ENCODE data around the gene RUVBL2.

The RUVBL2 gene

GRCh38 chr19:48963371-48964204, 30.1 kb upstream of the RUVBL2 start:
- Histone ChIP-seq H3K27ac (peak overlapping the region; percentile 29), H3K79me2 (peaks cover 5% of the 10 kb centered on the region), H3K4me1 (peaks cover 35% of the 10 kb centered on the region), H3K4me2 (ENCODE audit: low read length) (peak overlapping the region; percentile 65), H3K27me3 (ENCODE audit: control insufficient read depth, insufficient read depth, low read length) (no peaks in the 10 kb centered on the region), H2AFZ (peak overlapping the region; percentile 59), H3K9me3 (ENCODE audit: control insufficient read depth, low read length) (no peaks in the 10 kb centered on the region), H3K36me3 (ENCODE audit: control insufficient read depth, insufficient read depth, low read length) (no peaks in the 10 kb centered on the region), H3K4me3 (ENCODE audit: low read depth, low read length) (peak overlapping the region; percentile 25), H3K9ac (no peak overlapping the region)
- TF ChIP-seq, protein P1, sequence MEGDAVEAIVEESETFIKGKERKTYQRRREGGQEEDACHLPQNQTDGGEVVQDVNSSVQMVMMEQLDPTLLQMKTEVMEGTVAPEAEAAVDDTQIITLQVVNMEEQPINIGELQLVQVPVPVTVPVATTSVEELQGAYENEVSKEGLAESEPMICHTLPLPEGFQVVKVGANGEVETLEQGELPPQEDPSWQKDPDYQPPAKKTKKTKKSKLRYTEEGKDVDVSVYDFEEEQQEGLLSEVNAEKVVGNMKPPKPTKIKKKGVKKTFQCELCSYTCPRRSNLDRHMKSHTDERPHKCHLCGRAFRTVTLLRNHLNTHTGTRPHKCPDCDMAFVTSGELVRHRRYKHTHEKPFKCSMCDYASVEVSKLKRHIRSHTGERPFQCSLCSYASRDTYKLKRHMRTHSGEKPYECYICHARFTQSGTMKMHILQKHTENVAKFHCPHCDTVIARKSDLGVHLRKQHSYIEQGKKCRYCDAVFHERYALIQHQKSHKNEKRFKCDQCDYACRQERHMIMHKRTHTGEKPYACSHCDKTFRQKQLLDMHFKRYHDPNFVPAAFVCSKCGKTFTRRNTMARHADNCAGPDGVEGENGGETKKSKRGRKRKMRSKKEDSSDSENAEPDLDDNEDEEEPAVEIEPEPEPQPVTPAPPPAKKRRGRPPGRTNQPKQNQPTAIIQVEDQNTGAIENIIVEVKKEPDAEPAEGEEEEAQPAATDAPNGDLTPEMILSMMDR (IDR thresholded peaks at IDR 0.05), result no peak

DNA sequence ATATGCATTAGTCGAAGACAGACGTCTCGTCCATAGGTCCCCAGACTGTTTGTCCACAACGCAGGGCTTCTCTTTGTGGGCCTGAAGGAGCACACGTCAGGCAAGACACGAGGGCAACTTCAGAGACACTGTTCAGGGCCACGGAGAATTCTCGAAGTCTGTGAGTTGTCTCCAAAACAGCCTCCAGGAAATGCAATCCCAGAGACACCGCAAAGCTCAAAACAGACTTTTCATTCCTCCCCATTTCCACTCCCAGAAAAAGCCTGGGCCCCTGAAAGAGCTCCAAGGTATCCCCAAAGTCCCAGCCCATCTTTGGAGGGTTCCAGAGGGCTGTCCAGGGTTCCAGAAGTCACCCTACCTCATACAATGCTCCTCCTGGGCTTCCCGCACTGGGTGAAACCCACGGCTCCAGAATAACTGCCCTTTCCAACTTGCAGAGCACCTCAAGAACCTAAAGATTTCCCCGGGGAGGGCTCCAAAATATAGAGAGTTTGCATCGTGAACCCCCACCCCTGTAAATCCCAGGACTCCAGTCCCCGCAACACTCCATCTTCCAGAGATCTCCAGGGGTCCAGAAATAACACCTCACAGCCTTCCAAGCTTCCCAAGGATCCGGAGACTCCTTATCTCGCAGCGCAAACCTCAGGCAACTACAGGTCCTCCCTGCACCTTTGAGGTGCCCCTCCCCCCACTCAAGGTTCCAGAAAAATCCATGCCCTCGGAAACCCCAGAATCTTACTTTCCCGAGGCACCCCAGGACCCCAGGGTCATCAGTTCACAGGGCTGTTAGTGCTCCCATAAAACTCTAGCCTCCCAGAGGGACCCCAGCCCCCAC, 29.3 kb upstream of the RUVBL2 start:
- Histone ChIP-seq H3K36me3 (ENCODE audit: control insufficient read depth, insufficient read depth, low read length) (no peaks in the 10 kb centered on the region), H3K27ac (peak overlapping the region; percentile 29), H3K4me3 (ENCODE audit: low read depth, low read length) (peak overlapping the region; percentile 25), H3K4me2 (ENCODE audit: low read length) (peak overlapping the region; percentile 65), H3K9ac (no peak overlapping the region), H3K4me1 (peaks cover 35% of the 10 kb centered on the region), H3K27me3 (ENCODE audit: control insufficient read depth, insufficient read depth, low read length) (no peaks in the 10 kb centered on the region), H2AFZ (peak overlapping the region; percentile 59), H3K79me2 (peaks cover 5% of the 10 kb centered on the region), H3K9me3 (ENCODE audit: control insufficient read depth, low read length) (no peaks in the 10 kb centered on the region)
- TF ChIP-seq, protein P1 (IDR thresholded peaks at IDR 0.05), result no peak

- peak within 1 kb of the TSS; percentile 59 for H2AFZ ChIP-seq
- peaks cover 5% of the 10 kb centered on the region for H3K79me2 ChIP-seq
- no peaks in the 10 kb centered on the region for H3K9me3 ChIP-seq (ENCODE audit: control insufficient read depth, low read length)
- peaks cover 35% of the 10 kb centered on the region for H3K4me1 ChIP-seq
- peak within 1 kb of the TSS; percentile 100 for H3K4me2 ChIP-seq (ENCODE audit: low read length)
- peak within 1 kb of the TSS; percentile 93 for H3K27ac ChIP-seq
- peak within 1 kb of the TSS; percentile 94 for H3K4me3 ChIP-seq (ENCODE audit: low read depth, low read length)
- H3K9ac ChIP-seq, result peak within 1 kb of the TSS; percentile 86
- no peaks in the 10 kb centered on the region for H3K36me3 ChIP-seq (ENCODE audit: control insufficient read depth, insufficient read depth, low read length)
- no peaks in the 10 kb centered on the region for H3K27me3 ChIP-seq (ENCODE audit: control insufficient read depth, insufficient read depth, low read length)
- TF ChIP-seq, protein P1 (IDR thresholded peaks at IDR 0.05), result no peak
These were observed 28.5 kb upstream of the RUVBL2 start, which contains the start of gene FTL for GRCh38 chr19:48965040-48965805. Gene FTL (plus strand): TSS chr19:48965309. CDS start chr19:48965508, 199 bp downstream.

GRCh38 chr19:48965806-48966540, 27.7 kb upstream of the RUVBL2 start:
- no peaks in the 10 kb centered on the region for H3K36me3 ChIP-seq (ENCODE audit: control insufficient read depth, insufficient read depth, low read length)
- peak overlapping the region; percentile 94 for H3K4me3 ChIP-seq (ENCODE audit: low read depth, low read length)
- H3K4me1 ChIP-seq, result peaks cover 35% of the 10 kb centered on the region

More at GRCh38 chr19:48965806-48966540, 27.7 kb upstream of the RUVBL2 start:
- TF ChIP-seq, protein P1 (IDR thresholded peaks at IDR 0.05), result no peak
- Histone ChIP-seq H3K9ac (peak overlapping the region; percentile 86), H3K27me3 (ENCODE audit: control insufficient read depth, insufficient read depth, low read length) (no peaks in the 10 kb centered on the region), H2AFZ (peak overlapping the region; percentile 57), H3K4me2 (ENCODE audit: low read length) (peak overlapping the region; percentile 100), H3K79me2 (peaks cover 5% of the 10 kb centered on the region), H3K9me3 (ENCODE audit: control insufficient read depth, low read length) (no peaks in the 10 kb centered on the region), H3K27ac (peak overlapping the region; percentile 93)
